Activated naive CD8-positive, alpha-beta T cell treated with anti-CD3 and anti-CD28 coated beads for 36 hours (primary cell): ENCODE measurements around the gene CALD1. TPM values are rescaled to one million over a fixed set of nuclear protein-coding genes. Genes with fewer than 3 reads are reported as not detected.
A peak's percentile ranks its signal among the peaks of the same experiment; 100 is the strongest.

ENCODE experiments used
- DNase-seq: peaks from one replicate; pipeline ENCODE4 v3.0.0; 2021
- H3K27ac Mint-ChIP-seq: one replicate; pipeline ENCODE4 v1.8.0; 2022; ENCODE audit warnings: mild to moderate bottlenecking, moderate library complexity, mixed read lengths
- H3K27me3 Mint-ChIP-seq: one replicate; pipeline ENCODE4 v1.8.0; 2022; ENCODE audit warnings: mild to moderate bottlenecking, mixed read lengths
- H3K36me3 Mint-ChIP-seq: one replicate; pipeline ENCODE4 v1.8.0; 2021; ENCODE audit warnings: mild to moderate bottlenecking, mixed read lengths
- H3K4me1 Mint-ChIP-seq: one replicate; pipeline ENCODE4 v1.8.0; 2021; ENCODE audit warnings: mixed read lengths
- H3K4me3 Mint-ChIP-seq: one replicate; pipeline ENCODE4 v1.8.0; 2022; ENCODE audit warnings: mild to moderate bottlenecking, moderate library complexity, mixed read lengths
- H3K9me3 Mint-ChIP-seq: one replicate; pipeline ENCODE4 v1.8.0; 2022; ENCODE audit warnings: mixed read lengths
- total RNA-seq, 2 experiments: library from RNA; stranded (reverse); gene quantifications; one replicate each; pipeline ENCODE4 v1.2.3, GENCODE V29; 2021

Gene CALD1
- total RNA-seq, 2 experiments from 2014 or later: 1.1 TPM

GRCh38 chr7:134823400-134823799 lies 44.0 kb downstream of the CALD1 start:
- Mint-ChIP-seq H3K36me3 (peaks cover 1% of the 10 kb centered on the region), H3K27ac (no peak overlapping the region), H3K4me1 (no peaks in the 10 kb centered on the region), H3K4me3 (no peak overlapping the region), H3K27me3 (no peaks in the 10 kb centered on the region), H3K9me3 (no peaks in the 10 kb centered on the region)
- DNase-seq: no peak

- Mint-ChIP-seq H3K27ac (no peak overlapping the region), H3K27me3 (no peaks in the 10 kb centered on the region), H3K4me1 (no peaks in the 10 kb centered on the region), H3K9me3 (no peaks in the 10 kb centered on the region), H3K4me3 (no peak overlapping the region), H3K36me3 (peaks cover 1% of the 10 kb centered on the region)
- no peak for DNase-seq
Measured at GRCh38 chr7:134825666-134826065, 46.2 kb downstream of the CALD1 start.

- H3K9me3 Mint-ChIP-seq: no peaks in the 10 kb centered on the region
Measured at GRCh38 chr7:134826105-134826504, 46.7 kb downstream of the CALD1 start.

GRCh38 chr7:134827436-134827835 lies 48.0 kb downstream of the CALD1 start:
- no peaks in the 10 kb centered on the region for H3K9me3 Mint-ChIP-seq
- H3K36me3 Mint-ChIP-seq: peaks cover 1% of the 10 kb centered on the region
- DNase-seq: no peak
- H3K27ac Mint-ChIP-seq: no peak overlapping the region
- H3K4me1 Mint-ChIP-seq: no peaks in the 10 kb centered on the region
- no peaks in the 10 kb centered on the region for H3K27me3 Mint-ChIP-seq
- H3K4me3 Mint-ChIP-seq: no peak overlapping the region

More at GRCh38 chr7:134826105-134826504, 46.7 kb downstream of the CALD1 start:
- Mint-ChIP-seq H3K4me1 (no peaks in the 10 kb centered on the region), H3K27ac (no peak overlapping the region), H3K27me3 (no peaks in the 10 kb centered on the region), H3K4me3 (no peak overlapping the region), H3K36me3 (peaks cover 1% of the 10 kb centered on the region)
- no peak for DNase-seq

GRCh38 chr7:134827889-134828288 lies 48.5 kb downstream of the CALD1 start:
- no peaks in the 10 kb centered on the region for H3K9me3 Mint-ChIP-seq
- no peak for DNase-seq
- H3K27me3 Mint-ChIP-seq: no peaks in the 10 kb centered on the region
- no peak overlapping the region for H3K27ac Mint-ChIP-seq
- H3K36me3 Mint-ChIP-seq: peaks cover 1% of the 10 kb centered on the region
- H3K4me3 Mint-ChIP-seq: no peak overlapping the region
- no peaks in the 10 kb centered on the region for H3K4me1 Mint-ChIP-seq

- H3K4me3 Mint-ChIP-seq: no peak overlapping the region
- H3K4me1 Mint-ChIP-seq: no peaks in the 10 kb centered on the region
- H3K27ac Mint-ChIP-seq: no peak overlapping the region
- no peaks in the 10 kb centered on the region for H3K27me3 Mint-ChIP-seq
- H3K9me3 Mint-ChIP-seq: no peaks in the 10 kb centered on the region
- no peak for DNase-seq
- H3K36me3 Mint-ChIP-seq: peaks cover 1% of the 10 kb centered on the region
Measured at GRCh38 chr7:134828361-134828760, 48.9 kb downstream of the CALD1 start.

- no peak overlapping the region for H3K27ac Mint-ChIP-seq
- no peaks in the 10 kb centered on the region for H3K9me3 Mint-ChIP-seq
- H3K4me3 Mint-ChIP-seq: no peak overlapping the region
- no peaks in the 10 kb centered on the region for H3K36me3 Mint-ChIP-seq
- no peak for DNase-seq
- H3K27me3 Mint-ChIP-seq: no peaks in the 10 kb centered on the region
- H3K4me1 Mint-ChIP-seq: no peaks in the 10 kb centered on the region
Measured at GRCh38 chr7:134829380-134829986, 50.0 kb downstream of the CALD1 start.

GRCh38 chr7:134831862-134832261 lies 52.4 kb downstream of the CALD1 start:
- H3K36me3 Mint-ChIP-seq: no peaks in the 10 kb centered on the region

GRCh38 chr7:134832367-134832766 lies 52.9 kb downstream of the CALD1 start:
- H3K27me3 Mint-ChIP-seq: no peaks in the 10 kb centered on the region
- no peaks in the 10 kb centered on the region for H3K9me3 Mint-ChIP-seq
- no peaks in the 10 kb centered on the region for H3K4me1 Mint-ChIP-seq
- DNase-seq: no peak
- H3K4me3 Mint-ChIP-seq: no peak overlapping the region
- H3K27ac Mint-ChIP-seq: no peak overlapping the region
- H3K36me3 Mint-ChIP-seq: no peaks in the 10 kb centered on the region

More at GRCh38 chr7:134831862-134832261, 52.4 kb downstream of the CALD1 start:
- DNase-seq: no peak
- H3K27me3 Mint-ChIP-seq: no peaks in the 10 kb centered on the region
- H3K9me3 Mint-ChIP-seq: no peaks in the 10 kb centered on the region
- H3K4me3 Mint-ChIP-seq: peak overlapping the region; percentile 46
- no peak overlapping the region for H3K27ac Mint-ChIP-seq
- H3K4me1 Mint-ChIP-seq: no peaks in the 10 kb centered on the region

- no peak for DNase-seq
- H3K27ac Mint-ChIP-seq: no peak overlapping the region
- no peaks in the 10 kb centered on the region for H3K27me3 Mint-ChIP-seq
- no peak overlapping the region for H3K4me3 Mint-ChIP-seq
- no peaks in the 10 kb centered on the region for H3K9me3 Mint-ChIP-seq
- no peaks in the 10 kb centered on the region for H3K4me1 Mint-ChIP-seq
- H3K36me3 Mint-ChIP-seq: no peaks in the 10 kb centered on the region
Measured at GRCh38 chr7:134834689-134835462, 55.4 kb downstream of the CALD1 start.

- DNase-seq: no peak
- no peak overlapping the region for H3K27ac Mint-ChIP-seq
- H3K4me1 Mint-ChIP-seq: no peaks in the 10 kb centered on the region
- H3K4me3 Mint-ChIP-seq: no peak overlapping the region
- peaks cover 3% of the 10 kb centered on the region for H3K36me3 Mint-ChIP-seq
- H3K27me3 Mint-ChIP-seq: no peaks in the 10 kb centered on the region
- H3K9me3 Mint-ChIP-seq: peaks cover 1% of the 10 kb centered on the region
Measured at GRCh38 chr7:134835463-134835823, 56.0 kb downstream of the CALD1 start.

- Mint-ChIP-seq H3K27me3 (no peaks in the 10 kb centered on the region), H3K4me1 (no peaks in the 10 kb centered on the region), H3K27ac (no peak overlapping the region), H3K36me3 (peaks cover 3% of the 10 kb centered on the region), H3K9me3 (peaks cover 1% of the 10 kb centered on the region), H3K4me3 (no peak overlapping the region)
- DNase-seq: no peak
Measured at GRCh38 chr7:134836447-134836846, 57.0 kb downstream of the CALD1 start.

GRCh38 chr7:134839298-134839697 lies 59.9 kb downstream of the CALD1 start:
- H3K27me3 Mint-ChIP-seq: no peaks in the 10 kb centered on the region
- H3K36me3 Mint-ChIP-seq: peaks cover 3% of the 10 kb centered on the region
- H3K4me3 Mint-ChIP-seq: no peak overlapping the region
- H3K4me1 Mint-ChIP-seq: no peaks in the 10 kb centered on the region
- peaks cover 1% of the 10 kb centered on the region for H3K9me3 Mint-ChIP-seq
- no peak overlapping the region for H3K27ac Mint-ChIP-seq
- no peak for DNase-seq

GRCh38 chr7:134842062-134842461 lies 62.6 kb downstream of the CALD1 start:
- Mint-ChIP-seq H3K4me1 (peaks cover 12% of the 10 kb centered on the region), H3K9me3 (peaks cover 1% of the 10 kb centered on the region), H3K27me3 (no peaks in the 10 kb centered on the region), H3K27ac (no peak overlapping the region), H3K36me3 (peaks cover 3% of the 10 kb centered on the region), H3K4me3 (no peak overlapping the region)
- no peak for DNase-seq

GRCh38 chr7:134842886-134843430 lies 63.5 kb downstream of the CALD1 start:
- H3K27me3 Mint-ChIP-seq: no peaks in the 10 kb centered on the region
- peaks cover 12% of the 10 kb centered on the region for H3K4me1 Mint-ChIP-seq
- no peak overlapping the region for H3K4me3 Mint-ChIP-seq

GRCh38 chr7:134844200-134844599 lies 64.8 kb downstream of the CALD1 start:
- H3K27me3 Mint-ChIP-seq: no peaks in the 10 kb centered on the region
- DNase-seq: no peak
- peaks cover 12% of the 10 kb centered on the region for H3K4me1 Mint-ChIP-seq
- no peak overlapping the region for H3K4me3 Mint-ChIP-seq
- no peak overlapping the region for H3K27ac Mint-ChIP-seq
- peaks cover 3% of the 10 kb centered on the region for H3K36me3 Mint-ChIP-seq
- H3K9me3 Mint-ChIP-seq: peaks cover 1% of the 10 kb centered on the region

More at GRCh38 chr7:134842886-134843430, 63.5 kb downstream of the CALD1 start:
- Mint-ChIP-seq H3K36me3 (peaks cover 3% of the 10 kb centered on the region), H3K27ac (no peak overlapping the region), H3K9me3 (peaks cover 1% of the 10 kb centered on the region)
- DNase-seq: no peak
